MM.1S (cell line): ENCODE measurements around the gene JCAD.

ENCODE experiments used
- DNase-seq: peaks from one replicate; pipeline ENCODE4 v3.0.0-alpha.2; 2015
- H2AFZ ChIP-seq: fragments of 300-600 bp; sonication (generic); 2 replicates; pipeline ENCODE4 v1.6.0; 2016; ENCODE audit warnings: antibody characterized with exemption, low read length
- H3F3A ChIP-seq: fragments of 300-600 bp; sonication (generic); 2 replicates; pipeline ENCODE4 v1.6.1; 2016; ENCODE audit warnings: mild to moderate bottlenecking, antibody characterized with exemption, low read length, moderate library complexity, mixed read lengths; ENCODE audit not compliant: insufficient read depth
- H3K27ac ChIP-seq: fragments of 300-600 bp; sonication (generic); 2 replicates; pipeline ENCODE4 v1.5.1; 2016; ENCODE audit warnings: mild to moderate bottlenecking, low read length
- H3K27me3 ChIP-seq: fragments of 300-600 bp; sonication (generic); replicated peaks from 2 replicates; pipeline ENCODE4 v1.6.0; 2016; ENCODE audit warnings: low read length; ENCODE audit not compliant: insufficient read depth
- H3K36me3 ChIP-seq: fragments of 300-600 bp; sonication (generic); replicated peaks from 2 replicates; pipeline ENCODE4 v1.6.1; 2016; ENCODE audit warnings: mild to moderate bottlenecking, low read length, mixed read lengths; ENCODE audit not compliant: insufficient read depth
- H3K4me1 ChIP-seq: fragments of 300-600 bp; sonication (generic); 2 replicates; pipeline ENCODE4 v1.6.1; 2016; ENCODE audit warnings: low read length, mixed read lengths
- H3K4me2 ChIP-seq: fragments of 300-600 bp; sonication (generic); 2 replicates; pipeline ENCODE4 v1.6.0; 2016; ENCODE audit warnings: low read depth, low read length
- H3K4me3 ChIP-seq: fragments of 300-600 bp; sonication (generic); 2 replicates; pipeline ENCODE4 v1.5.1; 2016; ENCODE audit warnings: low read length, mixed read lengths
- H3K79me2 ChIP-seq: fragments of 300-600 bp; sonication (generic); 2 replicates; pipeline ENCODE4 v1.6.1; 2016; ENCODE audit warnings: mixed run types, low read length, mixed read lengths
- H3K9ac ChIP-seq: fragments of 300-600 bp; sonication (generic); 2 replicates; pipeline ENCODE4 v1.6.1; 2016; ENCODE audit warnings: low read length, mixed read lengths
- H3K9me2 ChIP-seq: fragments of 300-600 bp; sonication (generic); replicated peaks from 2 replicates; pipeline ENCODE4 v1.6.1; 2016; ENCODE audit warnings: mild to moderate bottlenecking, low read length, mixed read lengths; ENCODE audit not compliant: insufficient read depth
- H3K9me3 ChIP-seq: fragments of 300-600 bp; sonication (generic); replicated peaks from 2 replicates; pipeline ENCODE4 v1.6.1; 2016; ENCODE audit warnings: mild to moderate bottlenecking, low read length, mixed read lengths; ENCODE audit not compliant: insufficient read depth
- H4K20me1 ChIP-seq: fragments of 300-600 bp; sonication (generic); 2 replicates; pipeline ENCODE4 v1.6.1; 2016; ENCODE audit warnings: mild to moderate bottlenecking, low read length, moderate library complexity, mixed read lengths; ENCODE audit not compliant: insufficient read depth
- CTCF ChIP-seq: fragments of 300-600 bp; sonication (generic); IDR thresholded peaks from 2 replicates; pipeline ENCODE4 v1.5.1; 2016; ENCODE audit warnings: antibody characterized with exemption, low read length, mixed read lengths
- EZH2 ChIP-seq: fragments of 300-600 bp; sonication (generic); optimal IDR thresholded peaks from 2 replicates; pipeline ENCODE3; 2017; ENCODE audit warnings: low read depth, mild to moderate bottlenecking, antibody characterized with exemption, low read length, mixed read lengths
- EZH2phosphoT487 ChIP-seq: fragments of 300-600 bp; sonication (generic); IDR thresholded peaks from 2 replicates; pipeline ENCODE4 v1.6.1; 2018; ENCODE audit warnings: antibody characterized with exemption, low read length

The JCAD gene

DNA sequence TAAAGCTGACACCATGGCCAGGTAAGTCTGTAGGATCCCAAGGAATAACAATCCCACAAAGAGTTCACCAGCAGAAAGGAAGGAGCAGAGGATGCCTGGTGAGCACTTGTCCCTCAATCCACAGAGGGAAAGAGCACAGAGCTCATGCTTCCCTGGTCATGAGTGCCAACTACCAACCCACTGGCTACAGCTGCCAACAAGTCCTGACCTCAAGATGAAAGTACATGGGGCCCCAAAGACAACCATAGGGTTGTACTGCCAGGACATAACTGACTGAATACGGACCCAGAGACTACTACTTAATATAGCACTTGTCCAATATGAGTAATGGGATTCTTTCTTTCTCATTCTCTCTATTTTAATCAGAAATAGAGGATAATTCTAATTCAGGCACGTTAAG lies 83.3 kb downstream of the JCAD start:
- no peaks in the 10 kb centered on the region for H3K27me3 ChIP-seq
- H2AFZ ChIP-seq: no peak overlapping the region
- no peaks in the 10 kb centered on the region for H3K36me3 ChIP-seq
- H3K4me1 ChIP-seq: no peaks in the 10 kb centered on the region
- H3K4me2 ChIP-seq: no peak overlapping the region
- TF ChIP-seq CTCF (no peak), EZH2 (no peak), EZH2phosphoT487 (no peak)
- no peaks in the 10 kb centered on the region for H3K9me3 ChIP-seq
- H3K9ac ChIP-seq: no peak overlapping the region
- no peak overlapping the region for H3K27ac ChIP-seq
- H4K20me1 ChIP-seq: no peaks in the 10 kb centered on the region
- no peaks in the 10 kb centered on the region for H3F3A ChIP-seq
- H3K4me3 ChIP-seq: no peak overlapping the region
- no peaks in the 10 kb centered on the region for H3K9me2 ChIP-seq
- no peaks in the 10 kb centered on the region for H3K79me2 ChIP-seq
- no peak for DNase-seq

DNA sequence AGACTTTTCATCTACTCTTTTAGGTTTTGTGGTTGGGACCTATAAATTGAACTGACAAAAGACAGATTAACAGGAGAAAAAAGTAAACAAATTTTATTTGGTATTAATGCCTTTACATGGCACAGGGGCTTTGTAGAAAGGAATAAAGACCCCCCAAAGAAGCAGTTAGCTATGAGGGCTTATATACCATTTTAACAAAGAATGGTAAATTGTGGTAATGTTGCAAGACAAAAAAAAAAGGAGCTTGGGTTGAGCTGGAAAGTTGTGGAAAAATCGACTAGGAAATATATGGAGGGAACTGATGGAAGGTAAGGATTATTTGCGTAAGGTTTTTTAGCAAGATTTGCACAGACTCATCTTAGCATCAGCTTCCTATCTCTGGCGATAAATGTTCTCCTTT lies 84.6 kb downstream of the JCAD start:
- Histone ChIP-seq H3K4me1 (no peaks in the 10 kb centered on the region), H3K27me3 (no peaks in the 10 kb centered on the region), H3K79me2 (no peaks in the 10 kb centered on the region), H3K9me2 (no peaks in the 10 kb centered on the region), H3K36me3 (no peaks in the 10 kb centered on the region), H3F3A (no peaks in the 10 kb centered on the region), H3K27ac (no peak overlapping the region), H4K20me1 (no peaks in the 10 kb centered on the region), H3K4me3 (no peak overlapping the region), H3K9ac (no peak overlapping the region), H3K9me3 (no peaks in the 10 kb centered on the region), H3K4me2 (no peak overlapping the region), H2AFZ (no peak overlapping the region)
- TF ChIP-seq EZH2 (no peak), CTCF (no peak), EZH2phosphoT487 (no peak)
- DNase-seq: no peak

DNA sequence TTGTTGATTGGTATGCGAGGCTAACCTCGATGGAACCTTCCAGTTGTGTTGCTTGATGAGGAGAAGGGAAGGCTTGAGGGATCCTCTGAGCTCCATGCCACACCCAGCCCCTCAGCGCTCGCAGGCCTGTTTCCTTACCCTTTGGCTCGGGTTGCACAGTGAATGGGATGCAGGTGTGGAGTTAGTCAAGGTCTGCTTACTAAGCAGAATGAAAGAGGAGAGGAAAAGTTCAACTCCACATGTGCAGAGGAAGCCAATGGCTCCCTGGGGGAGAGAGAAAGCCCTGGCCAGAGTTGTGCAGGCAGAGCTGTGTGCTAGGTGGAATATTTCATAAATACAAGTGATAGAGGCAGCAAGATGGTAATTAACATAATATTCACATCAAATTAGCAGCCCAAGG lies 85.5 kb downstream of the JCAD start:
- H3K36me3 ChIP-seq: no peaks in the 10 kb centered on the region
- H3K4me2 ChIP-seq: no peak overlapping the region
- no peaks in the 10 kb centered on the region for H3K9me2 ChIP-seq
- H3K4me3 ChIP-seq: no peak overlapping the region
- H3K27ac ChIP-seq: no peak overlapping the region
- H3K9ac ChIP-seq: no peak overlapping the region
- no peaks in the 10 kb centered on the region for H3F3A ChIP-seq
- H3K79me2 ChIP-seq: no peaks in the 10 kb centered on the region
- no peaks in the 10 kb centered on the region for H3K27me3 ChIP-seq
- DNase-seq: no peak
- H2AFZ ChIP-seq: no peak overlapping the region
- H3K9me3 ChIP-seq: no peaks in the 10 kb centered on the region
- H3K4me1 ChIP-seq: no peaks in the 10 kb centered on the region
- TF ChIP-seq CTCF (no peak), EZH2 (no peak), EZH2phosphoT487 (no peak)
- no peaks in the 10 kb centered on the region for H4K20me1 ChIP-seq
